GM21723 (cell line): Measurements from ENCODE around the gene TRPC4AP.

Experiments used
- ATAC-seq: cut with Tn5 transposase; IDR thresholded peaks from one replicate; pipeline ENCODE4 v1.9.1; 2021; ENCODE audit warnings: mild to moderate bottlenecking, moderate library complexity; ENCODE audit not compliant: unreplicated experiment

The TRPC4AP gene

DNA sequence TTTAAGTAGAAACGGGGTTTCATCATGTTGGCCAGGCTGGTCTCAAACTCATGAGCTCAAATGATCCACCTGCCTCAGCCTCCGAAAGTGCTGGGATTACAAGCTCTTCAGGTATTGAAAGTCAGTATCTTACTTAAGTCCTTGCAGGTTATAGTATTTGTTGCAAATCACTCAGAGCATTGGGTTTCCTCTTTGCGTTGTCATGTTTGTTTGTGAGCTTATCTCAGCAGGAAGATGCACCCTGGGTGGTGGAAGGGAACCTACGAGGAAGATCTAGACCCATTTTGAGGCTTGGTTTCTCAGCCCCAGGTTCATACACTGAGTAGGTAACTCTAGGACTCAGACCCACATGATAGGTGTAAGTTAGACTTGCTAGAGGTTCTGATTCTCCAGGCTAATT, 118.4 kb downstream of the TRPC4AP start:
- ATAC-seq: no peak

DNA sequence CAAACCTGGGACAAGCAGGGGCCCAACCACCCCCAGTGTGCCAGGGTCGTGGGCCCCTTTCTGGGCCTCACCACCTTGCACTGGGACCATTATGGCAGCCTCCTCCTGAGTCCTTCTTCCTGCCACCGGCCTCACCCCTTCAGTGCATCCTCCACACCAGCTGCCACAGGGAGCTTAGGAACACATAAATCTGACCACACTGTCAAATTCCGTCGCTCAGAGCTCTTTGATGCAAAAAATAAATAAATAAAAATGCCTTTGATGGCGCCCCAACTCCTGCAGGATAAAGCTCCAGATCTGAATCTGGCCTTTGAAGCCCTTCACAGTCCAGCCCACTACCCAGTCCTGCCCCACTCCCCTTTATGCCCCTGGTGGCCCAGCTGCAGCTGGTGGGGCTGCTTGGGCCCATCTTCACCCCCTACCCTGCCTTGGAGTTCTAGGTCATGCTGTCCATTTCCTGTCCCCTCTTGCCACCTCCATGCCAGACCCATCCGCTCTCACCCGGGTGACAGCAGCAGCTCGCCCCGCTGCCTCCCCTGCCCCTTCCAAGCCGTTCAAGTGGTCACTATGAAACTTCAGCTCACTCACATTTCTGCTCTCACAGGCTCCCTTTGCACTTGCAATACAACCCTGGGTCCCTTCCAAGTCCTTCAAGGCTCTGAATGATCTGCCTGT, 120.9 kb downstream of the TRPC4AP start:
- no peak for ATAC-seq

DNA sequence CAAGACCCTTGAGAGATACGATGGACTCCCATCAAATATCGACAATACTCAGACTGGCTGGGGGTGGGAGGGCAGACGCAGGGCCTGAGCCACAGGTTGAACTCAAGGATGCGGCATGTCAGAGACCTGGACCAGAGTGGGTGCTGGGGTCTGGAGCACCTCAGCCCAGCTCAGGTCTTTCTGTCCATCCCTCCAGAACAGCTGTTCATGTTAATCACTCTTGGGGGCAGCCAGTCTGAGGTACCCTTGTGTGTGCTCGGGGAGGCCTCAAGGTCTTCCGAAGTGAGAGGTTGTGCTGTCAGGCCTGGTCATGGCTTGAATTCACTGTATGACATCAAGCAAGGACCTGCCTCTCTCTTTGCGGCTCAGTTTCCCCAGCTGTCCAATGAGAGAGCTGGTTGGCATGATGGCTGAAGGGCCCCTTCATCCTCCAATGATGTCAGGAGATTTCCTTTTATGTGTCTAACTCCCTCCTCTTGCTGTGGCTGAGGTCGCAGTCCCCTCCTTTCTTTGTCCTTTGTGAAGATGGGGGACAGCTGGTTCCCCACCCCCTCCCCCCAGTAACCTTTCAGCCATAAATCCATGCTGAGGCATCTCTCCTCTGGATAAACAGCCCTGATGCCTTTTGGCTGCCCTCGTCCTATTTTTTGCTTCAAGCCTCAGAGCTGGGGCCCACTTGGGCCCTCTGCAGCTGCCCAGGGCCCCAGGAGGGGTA, 121.6 kb downstream of the TRPC4AP start:
- no peak for ATAC-seq

DNA sequence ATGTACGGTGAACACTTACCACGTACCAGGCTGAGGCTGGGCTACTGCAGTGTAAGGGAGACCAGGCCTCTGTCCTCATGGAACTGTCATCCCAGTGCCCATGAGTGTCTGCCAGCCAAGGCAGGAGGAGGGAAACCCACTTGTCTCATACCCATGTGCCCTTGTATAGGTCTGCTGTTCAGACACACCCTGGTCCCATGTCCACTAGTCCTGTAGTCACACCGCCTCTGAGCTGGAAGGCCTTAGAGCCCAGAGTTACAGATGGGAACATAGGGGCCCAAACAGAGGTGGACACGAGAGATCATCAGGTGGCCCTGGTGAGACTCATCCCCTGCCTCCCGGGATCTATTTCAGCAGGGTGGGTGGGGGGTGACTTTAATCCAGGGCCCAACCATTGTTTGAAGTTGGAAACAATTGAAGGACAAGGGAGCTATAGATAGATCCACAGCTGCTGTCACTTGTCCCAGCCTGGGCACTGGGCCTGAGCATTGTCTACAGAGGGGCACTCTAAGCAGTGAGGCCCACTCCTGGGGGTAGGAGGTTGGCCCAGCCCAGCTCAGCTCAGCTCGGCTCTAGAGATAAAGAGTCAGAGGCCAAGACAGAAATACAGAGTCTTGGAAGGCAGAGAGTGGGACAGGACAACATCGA, 122.3 kb downstream of the TRPC4AP start:
- no peak for ATAC-seq

DNA sequence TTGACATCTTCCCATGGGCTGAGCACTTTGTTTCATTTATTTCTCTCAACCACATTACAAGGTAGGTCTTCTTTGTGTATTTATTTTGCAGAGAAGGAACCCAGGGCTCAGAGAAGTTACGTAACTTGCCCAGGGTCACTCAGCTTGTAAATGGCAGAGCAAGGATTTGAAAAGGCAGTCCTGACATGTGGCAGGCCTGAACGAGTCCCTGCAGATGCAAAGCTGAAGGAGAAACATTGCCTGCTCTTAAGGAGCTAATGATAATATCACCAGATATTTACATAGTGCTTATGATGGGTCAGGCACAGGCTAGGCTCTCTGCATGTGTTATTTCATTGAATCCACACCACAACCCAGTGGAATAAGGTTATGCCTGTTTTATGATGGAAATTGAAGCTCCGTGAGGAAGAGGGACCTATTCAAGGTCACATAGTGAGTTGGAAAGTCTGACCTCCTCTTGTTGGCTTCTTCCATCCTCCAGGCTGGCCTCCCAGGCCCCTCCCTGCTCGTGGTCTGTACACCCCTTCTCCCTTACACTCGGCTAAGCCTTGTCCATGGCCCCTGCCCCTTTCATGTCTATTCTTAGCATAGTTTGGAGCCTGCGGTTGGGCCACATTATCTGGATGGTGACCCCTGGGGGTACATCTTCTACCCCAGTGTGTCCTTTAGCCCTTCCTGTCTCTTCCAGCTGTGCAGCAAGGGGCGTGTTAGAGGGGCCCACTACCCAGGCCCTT, 124.4 kb downstream of the TRPC4AP start:
- ATAC-seq: no peak

DNA sequence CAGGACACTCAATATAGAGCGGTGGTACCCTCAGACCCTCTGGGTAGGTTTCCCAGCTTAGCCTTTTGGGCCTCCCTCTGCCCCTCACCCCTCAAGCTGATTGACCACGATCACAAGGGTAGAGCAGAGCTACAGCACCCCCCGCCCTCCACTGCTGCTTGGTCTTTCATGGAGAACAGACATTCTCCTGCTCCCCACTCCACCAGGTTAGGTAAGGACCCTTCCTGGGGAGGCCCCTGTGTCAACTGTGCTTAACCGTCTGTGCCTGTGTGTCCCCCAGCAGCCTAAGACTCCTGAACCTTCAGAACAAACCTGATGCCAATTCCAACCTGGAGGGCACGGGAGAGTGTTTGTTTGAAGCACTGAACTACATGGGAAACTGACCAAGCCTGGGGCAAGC, 125.2 kb downstream of the TRPC4AP start:
- ATAC-seq: no peak

DNA sequence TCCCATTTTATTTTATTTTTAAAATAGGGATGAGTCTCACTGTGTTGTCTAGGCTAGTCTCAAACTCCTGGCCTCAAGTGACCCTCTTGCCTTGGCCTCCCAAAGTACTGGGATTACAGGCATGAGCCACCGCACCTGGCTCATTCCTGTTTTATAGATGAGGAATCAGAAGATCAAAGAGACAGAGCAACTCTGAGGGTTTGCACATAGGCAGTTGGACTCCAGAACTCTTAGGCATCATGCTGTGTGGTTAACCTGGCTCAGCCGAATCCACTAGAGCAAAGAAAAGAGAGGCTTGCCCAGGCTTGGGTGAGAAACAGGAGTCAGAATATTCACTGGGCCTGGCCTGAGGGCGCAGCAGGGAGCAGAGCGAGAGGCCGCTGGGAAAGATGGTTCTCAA, 127.6 kb downstream of the TRPC4AP start:
- ATAC-seq: no peak

DNA sequence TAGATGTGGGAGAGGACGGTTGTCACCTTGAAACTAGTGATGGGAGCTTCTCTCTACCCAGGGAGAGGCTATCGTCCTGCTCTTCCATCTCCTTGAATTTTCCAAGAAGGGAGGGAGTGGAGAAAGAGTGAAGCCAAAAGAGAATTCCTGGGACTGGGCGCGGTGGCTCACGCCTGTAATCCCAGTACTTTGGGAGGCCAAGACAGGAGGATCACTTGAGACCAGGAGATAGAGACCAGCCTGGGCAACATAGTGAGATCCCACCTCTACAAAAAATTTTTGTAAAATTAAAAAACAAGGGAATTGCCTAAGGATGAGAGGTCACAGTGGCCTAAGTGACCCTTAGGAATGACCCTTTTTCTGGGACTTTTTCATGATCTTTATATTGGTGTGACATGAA, 128.1 kb downstream of the TRPC4AP start:
- ATAC-seq: no peak

DNA sequence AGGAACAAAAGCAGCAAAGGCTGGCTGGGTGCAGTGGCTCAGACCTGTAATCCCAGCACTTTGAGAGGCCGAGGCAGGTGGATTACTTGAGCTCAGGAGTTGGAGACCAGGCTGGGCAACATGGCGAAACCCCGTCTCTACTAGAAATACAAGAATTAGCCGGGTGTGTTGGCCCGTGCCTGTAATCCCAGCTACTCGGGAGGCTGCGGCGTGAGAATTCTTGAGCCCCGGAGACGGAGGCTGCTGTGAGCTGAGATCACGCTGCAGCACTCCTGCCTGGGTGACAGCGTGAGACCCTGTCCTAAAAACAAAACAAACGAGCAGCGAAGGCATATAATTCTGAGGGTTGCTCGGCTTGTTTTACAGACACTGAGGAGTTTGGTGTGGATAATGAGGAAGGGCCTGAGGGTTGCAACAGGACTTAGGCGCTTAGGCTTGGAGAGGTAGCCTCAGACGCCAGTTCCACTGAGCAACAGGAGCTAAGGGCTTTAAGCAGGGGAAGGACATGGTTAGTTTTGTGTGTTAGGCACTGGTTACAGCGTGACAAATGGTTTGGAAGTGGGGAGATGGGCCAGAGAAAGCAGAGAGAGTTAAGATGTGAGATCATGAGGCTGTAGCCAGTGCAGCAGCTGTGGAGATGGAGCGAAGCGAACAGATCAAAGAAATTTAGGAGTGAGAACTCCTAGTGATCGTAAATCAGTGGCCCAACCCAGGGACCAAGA, 135.7 kb downstream of the TRPC4AP start:
- no peak for ATAC-seq

DNA sequence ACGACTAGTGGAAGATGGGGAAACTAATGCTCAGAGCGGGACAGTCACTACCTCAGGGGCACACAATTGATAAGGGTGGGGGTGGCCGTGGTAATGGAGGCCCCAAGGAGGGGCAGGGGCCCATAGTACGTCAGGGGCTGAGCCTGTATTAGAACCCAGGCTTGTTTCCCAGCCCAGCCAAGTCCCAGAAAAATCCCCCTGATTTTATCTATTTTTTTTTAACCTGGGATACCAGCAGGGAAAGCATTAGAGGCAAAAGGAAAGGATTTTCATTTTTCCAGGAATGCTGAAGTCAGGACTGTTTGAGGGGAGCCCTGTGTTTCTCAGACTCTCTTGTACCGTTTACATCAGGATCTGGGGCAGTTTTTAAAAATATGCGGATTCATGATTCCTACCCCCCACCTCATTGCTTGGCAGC, 136.6 kb downstream of the TRPC4AP start:
- peak; percentile 45 for ATAC-seq

DNA sequence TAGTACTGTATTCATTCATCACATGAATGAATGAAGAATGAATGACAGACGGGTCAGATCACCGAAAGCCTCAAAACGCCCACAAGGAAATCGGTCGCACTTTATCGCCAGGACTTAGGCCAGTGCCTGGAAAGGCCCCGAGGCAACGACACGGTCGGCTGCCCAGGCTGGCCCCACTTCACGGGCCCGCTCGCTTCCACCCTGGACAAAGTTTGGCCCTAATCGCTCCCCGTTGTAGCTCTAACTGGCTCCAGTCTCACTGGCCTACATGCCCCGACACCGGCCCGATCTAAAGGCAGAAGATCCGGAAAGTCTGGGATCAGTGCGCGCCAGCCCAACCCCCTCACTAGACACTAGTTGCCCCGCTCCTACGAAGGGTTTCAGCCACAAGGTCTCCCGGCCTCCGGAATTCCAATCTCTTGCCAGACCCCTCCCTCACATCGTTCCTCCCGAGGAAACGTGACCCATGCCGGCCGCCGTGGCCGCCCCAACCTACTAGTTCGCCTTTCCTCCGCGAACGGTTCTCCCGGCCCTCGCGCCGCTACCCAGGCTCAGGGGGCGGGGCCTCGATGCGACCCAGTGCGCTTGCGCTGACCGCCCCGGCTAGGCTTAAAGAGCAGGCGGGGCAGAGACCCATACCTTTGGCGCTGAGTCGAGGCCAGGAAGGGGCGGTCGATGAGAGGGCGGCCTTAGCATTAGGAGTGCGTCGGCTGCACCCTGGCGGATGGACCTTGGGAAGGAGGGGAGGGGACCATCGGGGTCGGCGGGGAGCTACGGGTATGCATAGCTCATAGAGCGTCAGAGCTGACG, 137.2 kb downstream of the TRPC4AP start, which contains the start of the genes GSS and MYH7B:
Gene GSS (minus strand): TSS at position 576 of the 810 bp plus-strand sequence. CDS start 3,954 bp downstream, outside the sequence.
Gene MYH7B (plus strand): TSS at position 638 of the 810 bp plus-strand sequence. CDS start 22,138 bp downstream, outside the sequence.
- ATAC-seq: peak; percentile 86

DNA sequence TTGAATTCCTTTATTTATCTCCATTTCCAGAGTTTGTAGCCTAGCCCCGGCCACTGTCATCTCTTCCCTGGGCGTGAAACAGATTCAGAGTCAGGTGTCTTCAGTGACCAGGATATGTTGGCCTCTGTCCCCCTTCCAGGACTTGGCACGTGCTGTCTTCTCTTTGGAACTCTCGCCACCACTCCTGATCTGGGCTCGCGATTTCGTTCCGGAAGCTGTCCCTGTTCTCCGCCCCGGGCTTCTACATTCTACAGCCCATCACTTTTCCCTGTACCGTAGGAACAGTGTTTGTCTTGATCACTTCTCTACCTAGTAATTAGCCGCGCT, 137.7 kb downstream of the TRPC4AP start:
- no peak for ATAC-seq

DNA sequence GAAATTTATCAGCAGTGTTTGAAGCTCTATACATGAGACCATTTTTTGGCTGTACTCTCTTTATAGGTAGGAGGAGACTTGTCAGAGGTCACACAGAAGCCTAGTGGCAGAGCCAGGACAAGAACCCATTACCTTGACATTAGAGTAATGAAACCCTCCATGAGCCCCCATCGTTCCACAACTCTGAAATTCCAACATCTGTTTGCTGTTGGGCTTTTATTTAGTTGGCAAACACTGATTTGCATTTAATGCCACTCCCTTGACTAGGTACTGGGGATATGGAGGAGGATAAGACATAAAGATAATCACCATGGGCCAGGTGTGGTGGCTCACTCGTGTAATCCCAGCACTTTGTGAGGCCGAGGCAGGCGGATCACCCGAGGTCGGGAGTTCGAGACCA, 138.6 kb downstream of the TRPC4AP start:
- ATAC-seq: no peak

DNA sequence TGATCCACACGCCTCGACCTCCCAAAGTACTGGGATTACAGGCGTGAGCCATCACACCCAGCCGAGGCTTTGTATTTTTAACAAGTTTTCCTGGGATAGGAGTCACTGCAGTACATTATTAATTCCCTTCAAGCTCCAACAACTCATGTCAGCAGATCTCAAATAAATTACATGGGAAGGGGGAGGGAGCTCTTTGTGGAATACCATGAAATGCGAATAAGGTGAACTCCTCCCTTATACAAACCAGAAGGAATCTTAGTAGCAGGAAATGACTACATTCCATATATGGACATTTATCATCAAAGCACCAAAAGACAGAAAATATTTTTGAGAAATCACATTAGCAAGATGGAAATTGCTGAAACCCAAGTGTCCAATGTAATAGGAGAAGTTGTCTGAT, 139.9 kb downstream of the TRPC4AP start:
- no peak for ATAC-seq
